GM18867 (cell line): ENCODE results near the gene CATSPERB.
"Not testable (repeated sequence)": the region's sequence is repeated elsewhere in the genome, so short reads cannot be mapped to it uniquely, and the experiment has no call there.

Source experiments
- ATAC-seq: cut with Tn5 transposase; IDR thresholded peaks from one replicate; pipeline ENCODE4 v1.9.1; 2021; ENCODE audit warnings: mild to moderate bottlenecking, moderate library complexity; ENCODE audit not compliant: unreplicated experiment

CATSPERB gene

GRCh38 chr14:91674911-91675310, 57.0 kb downstream of the CATSPERB start:
- ATAC-seq, result no peak

GRCh38 chr14:91669867-91670266, 62.0 kb downstream of the CATSPERB start:
- ATAC-seq, result no peak

GRCh38 chr14:91667101-91667500, 64.8 kb downstream of the CATSPERB start:
- not testable (repeated sequence) for ATAC-seq

GRCh38 chr14:91660790-91661189, 71.1 kb downstream of the CATSPERB start:
- no peak for ATAC-seq

- no peak for ATAC-seq
These were observed 77.0 kb downstream of the CATSPERB start for GRCh38 chr14:91654836-91655235.

GRCh38 chr14:91653451-91653850, 78.4 kb downstream of the CATSPERB start:
- no peak for ATAC-seq

- ATAC-seq, result no peak
These were observed 82.0 kb downstream of the CATSPERB start for GRCh38 chr14:91649930-91650329.

GRCh38 chr14:91647856-91648255, 84.0 kb downstream of the CATSPERB start:
- no peak for ATAC-seq

GRCh38 chr14:91636604-91637003, 95.3 kb downstream of the CATSPERB start:
- ATAC-seq, result no peak

GRCh38 chr14:91624757-91625156, 107.1 kb downstream of the CATSPERB start:
- ATAC-seq, result no peak

- ATAC-seq, result no peak
These were observed 117.7 kb downstream of the CATSPERB start for GRCh38 chr14:91614187-91614586.

- ATAC-seq, result no peak
These were observed 118.3 kb downstream of the CATSPERB start for GRCh38 chr14:91613459-91614112.

GRCh38 chr14:91611528-91611927, 120.4 kb downstream of the CATSPERB start:
- no peak for ATAC-seq

- no peak for ATAC-seq
These were observed 122.7 kb downstream of the CATSPERB start for GRCh38 chr14:91609161-91609560.

GRCh38 chr14:91607322-91608047, 124.4 kb downstream of the CATSPERB start:
- ATAC-seq, result no peak

- no peak for ATAC-seq
These were observed 125.0 kb downstream of the CATSPERB start for GRCh38 chr14:91606851-91607250.

GRCh38 chr14:91604611-91605010, 127.3 kb downstream of the CATSPERB start:
- not testable (repeated sequence) for ATAC-seq

GRCh38 chr14:91599994-91600393, 131.9 kb downstream of the CATSPERB start:
- ATAC-seq, result no peak

- ATAC-seq, result no peak
These were observed 136.2 kb downstream of the CATSPERB start for GRCh38 chr14:91595736-91596135.

- not testable (repeated sequence) for ATAC-seq
These were observed 137.9 kb downstream of the CATSPERB start for GRCh38 chr14:91593957-91594356.

- ATAC-seq, result no peak
These were observed 145.5 kb downstream of the CATSPERB start for GRCh38 chr14:91586410-91586809.

GRCh38 chr14:91585856-91586255, 146.0 kb downstream of the CATSPERB start:
- no peak for ATAC-seq
